GM23338 (cell line): Measurements from ENCODE around the gene CCDC184.

Experiments used
- CREB1 ChIP-seq: fragments of 250-450 bp; sonication (Bioruptor Pico); IDR thresholded peaks from 2 replicates; pipeline ENCODE4 v1.5.0; 2020; ENCODE audit warnings: low read depth, mild to moderate bottlenecking, moderate library complexity
- CTCF ChIP-seq, 2 experiments: fragments of 200-600 bp in 1 of 2; sonication (generic) in 1 of 2; conservative IDR thresholded peaks; 2 replicates each; pipeline versions ENCODE4 v1.5.1 to v1.6.1; 2016 to 2017; ENCODE audit warnings: antibody characterized with exemption in 2 of 2, low read depth in 2 of 2, mild to moderate bottlenecking in 2 of 2, moderate library complexity in 1 of 2
- EZH2 ChIP-seq: fragments of 200-600 bp; sonication (generic); IDR thresholded peaks from one replicate; pipeline ENCODE4 v1.8.0; 2017; ENCODE audit warnings: antibody characterized with exemption, mild to moderate bottlenecking, low read depth; ENCODE audit not compliant: unreplicated experiment
- EZH2phosphoT487 ChIP-seq: fragments of 200-600 bp; sonication (generic); IDR thresholded peaks from one replicate; pipeline ENCODE4 v1.8.1; 2018; ENCODE audit warnings: antibody characterized with exemption; ENCODE audit not compliant: unreplicated experiment
- JUNB ChIP-seq: IDR thresholded peaks from one replicate; pipeline ENCODE4 v1.6.1; 2016; ENCODE audit warnings: antibody characterized with exemption; ENCODE audit not compliant: unreplicated experiment
- NANOG ChIP-seq: IDR thresholded peaks from 2 replicates; pipeline ENCODE4 v1.6.1; 2016; ENCODE audit warnings: antibody characterized with exemption, borderline replicate concordance
- POLR2AphosphoS5 ChIP-seq: IDR thresholded peaks from 2 replicates; pipeline ENCODE4 v1.6.1; 2016; ENCODE audit warnings: antibody characterized with exemption, low read depth
- REST ChIP-seq: IDR thresholded peaks from one replicate; pipeline ENCODE4 v1.6.1; 2018; ENCODE audit warnings: antibody characterized with exemption; ENCODE audit not compliant: unreplicated experiment
- STAT1 ChIP-seq: IDR thresholded peaks from one replicate; pipeline ENCODE4 v1.6.1; 2016; ENCODE audit warnings: antibody characterized with exemption; ENCODE audit not compliant: unreplicated experiment
- ZNF114 ChIP-seq: fragments of 250-450 bp; sonication (Bioruptor Pico); IDR thresholded peaks from 2 replicates; pipeline ENCODE4 v1.5.0; 2020; ENCODE audit warnings: mild to moderate bottlenecking, moderate library complexity
- ZNF331 ChIP-seq: fragments of 250-450 bp; sonication (Bioruptor Pico); IDR thresholded peaks from 2 replicates; pipeline ENCODE4 v1.5.0; 2020; ENCODE audit warnings: low read depth, mild to moderate bottlenecking, moderate library complexity

GRCh38 chr12:48184549-48184922 lies 1.1 kb downstream of the CCDC184 start:
- TF ChIP-seq CTCF (conservative IDR thresholded peaks at IDR 0.05; ENCODE audit: low read depth in 2 of 2), result no peak
- no peak for TF ChIP-seq EZH2
- no peak for TF ChIP-seq ZNF331
- no peak for TF ChIP-seq JUNB
- no peak for TF ChIP-seq STAT1
- no peak for TF ChIP-seq POLR2AphosphoS5
- no peak for TF ChIP-seq REST
- no peak for TF ChIP-seq EZH2phosphoT487
- TF ChIP-seq CREB1 (CRISPR knock-in tag), result no peak
- TF ChIP-seq NANOG, result no peak
- TF ChIP-seq ZNF114 (CRISPR knock-in tag), result no peak
